NCI-H146 treated with DMSO at 0.1 percent for 48 hours (cell line): Measurements from ENCODE around the gene FOXK1.
"Not testable (repeated sequence)": the region's sequence is repeated elsewhere in the genome, so short reads cannot be mapped to it uniquely, and the experiment has no call there.

Experiments used
- DNase-seq: peaks from one replicate; lab custom pipeline; 2025; ENCODE audit not compliant: unreplicated experiment; lab: John Stamatoyannopoulos, UW

The FOXK1 gene

GRCh38 chr7:4665661-4666060 lies 16.4 kb upstream of the FOXK1 start:
- DNase-seq, result no peak

GRCh38 chr7:4667776-4668509 lies 14.2 kb upstream of the FOXK1 start:
- no peak for DNase-seq

GRCh38 chr7:4668510-4668847 lies 13.6 kb upstream of the FOXK1 start:
- no peak for DNase-seq

GRCh38 chr7:4670791-4671190 lies 11.3 kb upstream of the FOXK1 start:
- no peak for DNase-seq

GRCh38 chr7:4675771-4676367 lies 6.2 kb upstream of the FOXK1 start:
- no peak for DNase-seq

- not testable (repeated sequence) for DNase-seq
These were observed 4.6 kb upstream of the FOXK1 start for GRCh38 chr7:4677518-4677917.

GRCh38 chr7:4681218-4681851 lies 760 bp upstream of the FOXK1 start:
- DNase-seq, result no peak

- DNase-seq, result peak; percentile 4
These were observed 537 bp downstream of the FOXK1 start for GRCh38 chr7:4682621-4683042.

- no peak for DNase-seq
These were observed 1.2 kb downstream of the FOXK1 start for GRCh38 chr7:4683043-4683883.

- no peak for DNase-seq
These were observed 1.9 kb downstream of the FOXK1 start for GRCh38 chr7:4683884-4684565.

- no peak for DNase-seq
These were observed 2.8 kb downstream of the FOXK1 start for GRCh38 chr7:4684846-4685245.

GRCh38 chr7:4685676-4686075 lies 3.6 kb downstream of the FOXK1 start:
- DNase-seq, result not testable (repeated sequence)

- DNase-seq, result no peak
These were observed 5.9 kb downstream of the FOXK1 start for GRCh38 chr7:4687956-4688355.

GRCh38 chr7:4689151-4689550 lies 7.1 kb downstream of the FOXK1 start:
- no peak for DNase-seq

- no peak for DNase-seq
These were observed 7.6 kb downstream of the FOXK1 start for GRCh38 chr7:4689668-4690067.

- DNase-seq, result no peak
These were observed 9.1 kb downstream of the FOXK1 start for GRCh38 chr7:4690953-4691856.

GRCh38 chr7:4692055-4692454 lies 10.0 kb downstream of the FOXK1 start:
- no peak for DNase-seq

- DNase-seq, result not testable (repeated sequence)
These were observed 10.5 kb downstream of the FOXK1 start for GRCh38 chr7:4692622-4693021.

GRCh38 chr7:4693152-4693551 lies 11.1 kb downstream of the FOXK1 start:
- DNase-seq, result no peak

- no peak for DNase-seq
These were observed 11.7 kb downstream of the FOXK1 start for GRCh38 chr7:4693749-4694148.
